HG02970 (cell line): ENCODE measurements around the gene RALB.

ENCODE experiments used
- ATAC-seq: cut with Tn5 transposase; IDR thresholded peaks from one replicate; pipeline ENCODE4 v1.9.1; 2021; ENCODE audit warnings: mild to moderate bottlenecking, moderate library complexity, moderate number of reproducible peaks; ENCODE audit not compliant: unreplicated experiment, low FRiP score

RALB gene, protein sequence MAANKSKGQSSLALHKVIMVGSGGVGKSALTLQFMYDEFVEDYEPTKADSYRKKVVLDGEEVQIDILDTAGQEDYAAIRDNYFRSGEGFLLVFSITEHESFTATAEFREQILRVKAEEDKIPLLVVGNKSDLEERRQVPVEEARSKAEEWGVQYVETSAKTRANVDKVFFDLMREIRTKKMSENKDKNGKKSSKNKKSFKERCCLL

DNA sequence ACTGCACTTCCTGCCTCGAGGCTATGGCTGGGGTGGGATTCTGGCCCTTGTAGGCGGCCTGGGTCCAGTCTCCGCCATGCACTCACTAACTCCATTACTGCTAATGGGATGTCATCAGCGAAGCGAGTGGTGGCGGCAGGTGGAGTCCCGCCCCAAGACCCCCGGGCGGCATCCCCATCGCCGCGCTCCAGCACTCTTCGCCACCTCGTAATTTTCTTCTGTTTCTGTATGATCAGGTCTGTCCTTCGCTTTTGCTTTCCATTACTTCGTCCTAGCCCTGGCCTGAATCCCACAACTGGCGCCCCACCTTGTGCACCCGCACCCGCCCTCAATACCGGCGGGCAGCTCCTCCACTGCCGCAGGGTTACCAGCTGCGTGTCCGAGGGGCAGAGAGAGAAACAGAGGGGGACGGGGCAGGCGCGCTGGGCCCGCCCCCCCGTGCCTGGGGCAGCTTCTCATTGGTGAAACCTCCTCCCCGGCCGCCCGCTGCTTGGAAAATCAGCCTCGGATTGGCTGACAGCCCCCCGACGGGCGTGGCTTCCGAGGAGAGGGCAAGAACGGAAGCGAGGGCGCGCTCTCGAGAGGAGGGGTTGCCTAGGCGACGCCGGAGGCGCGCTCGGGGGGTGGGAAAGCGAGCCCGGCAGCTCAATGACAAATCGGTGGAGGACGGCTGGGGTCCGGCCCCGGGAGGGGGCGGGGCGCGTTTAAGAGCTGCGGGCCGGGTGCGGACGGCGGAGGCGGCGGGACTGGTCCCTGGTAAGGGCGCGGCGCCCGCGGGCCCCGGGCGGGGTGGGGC, at the start of gene RALB:
Gene RALB, plus strand, starts transcription at position 628 of the 796 bp plus-strand sequence. CDS start 25,813 bp downstream, outside the sequence.
- peak; percentile 95 for ATAC-seq

DNA sequence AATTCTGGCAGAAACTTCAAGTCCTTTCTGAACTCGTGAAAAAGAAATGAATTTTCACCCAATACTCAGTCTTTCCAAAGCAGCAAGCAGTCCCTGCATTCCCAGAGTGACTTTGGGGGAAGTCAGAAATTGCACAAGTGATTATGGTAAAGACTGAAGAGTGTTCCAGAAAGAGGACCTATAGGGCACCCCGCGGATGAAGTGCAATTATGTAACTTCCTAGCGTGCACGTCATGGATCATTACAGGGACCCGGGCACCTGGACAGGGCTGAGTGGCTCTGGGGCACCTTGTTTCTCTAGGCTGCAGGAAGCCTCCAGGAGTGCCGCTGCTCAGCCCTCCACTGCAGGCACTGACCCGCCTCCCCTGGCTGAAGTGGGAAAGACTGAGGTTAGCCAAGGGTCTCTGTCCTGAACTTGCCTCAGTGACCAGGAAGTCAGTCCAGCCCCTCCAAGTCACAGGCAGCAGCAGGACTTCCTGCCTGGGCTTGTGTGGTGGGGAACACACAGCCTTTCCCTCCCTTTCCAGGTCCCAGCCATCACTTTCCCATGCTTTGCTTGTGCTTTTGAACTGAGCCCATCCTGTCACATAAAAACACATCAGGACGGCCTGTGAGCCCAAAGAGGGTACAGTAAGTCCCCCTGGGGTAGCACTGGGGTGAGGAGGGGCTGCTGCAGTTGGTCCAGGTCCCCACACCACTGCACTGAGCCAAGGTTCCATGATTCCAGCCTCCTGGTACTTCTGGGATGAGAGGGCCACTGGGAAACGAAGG, 49.2 kb upstream of the RALB start:
- no peak for ATAC-seq

- no peak for ATAC-seq
Observed at GRCh38 chr2:120204022-120204405, 48.6 kb upstream of the RALB start.

DNA sequence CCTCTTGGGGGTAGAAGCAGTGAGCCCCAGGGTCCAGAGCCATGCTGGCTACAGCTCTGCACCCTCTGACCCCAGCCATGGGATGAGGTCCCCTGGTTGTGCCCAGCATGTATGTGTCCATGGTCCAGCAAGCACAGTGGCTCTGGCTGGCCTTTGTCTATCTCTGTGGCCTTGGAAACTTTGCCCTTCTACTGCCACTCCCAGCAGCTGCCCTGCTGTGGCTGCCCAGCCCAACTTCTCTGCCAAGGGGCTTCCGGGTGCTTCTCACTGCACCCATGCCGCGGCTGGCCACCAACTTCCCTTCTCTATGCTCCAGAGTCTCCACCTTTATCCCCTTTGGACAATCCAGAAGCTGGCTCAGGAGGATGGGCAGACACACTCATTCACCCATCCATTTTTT, 48.2 kb upstream of the RALB start:
- no peak for ATAC-seq

- ATAC-seq: no peak
Observed at GRCh38 chr2:120204945-120205670, 47.5 kb upstream of the RALB start.

DNA sequence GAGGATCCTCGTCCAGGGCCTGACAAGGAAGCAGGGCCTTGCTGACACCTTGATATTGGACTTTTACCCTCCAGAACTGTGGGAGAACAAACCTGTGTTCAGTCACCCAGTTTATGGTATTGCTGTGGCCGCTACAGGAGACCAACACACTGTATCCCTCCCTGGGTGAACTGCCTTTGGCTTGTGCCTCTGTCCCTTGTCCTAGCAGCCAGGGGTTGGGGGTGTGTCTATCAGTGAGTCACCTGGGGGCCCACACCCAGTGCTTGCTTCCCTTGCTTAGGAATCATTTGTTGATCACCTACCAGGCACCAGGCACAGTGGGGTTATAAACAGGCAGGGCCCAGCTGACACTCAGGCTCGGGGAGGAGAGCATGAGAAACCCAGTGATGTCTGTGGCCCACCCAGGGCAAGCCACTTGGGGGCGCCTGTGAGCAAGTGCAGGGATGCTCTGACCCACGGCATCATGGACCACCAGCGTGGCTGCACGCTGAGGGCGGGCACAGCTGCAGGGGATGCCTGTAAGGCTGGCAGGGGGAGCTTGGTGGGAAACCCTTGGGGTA, 46.5 kb upstream of the RALB start:
- no peak for ATAC-seq

DNA sequence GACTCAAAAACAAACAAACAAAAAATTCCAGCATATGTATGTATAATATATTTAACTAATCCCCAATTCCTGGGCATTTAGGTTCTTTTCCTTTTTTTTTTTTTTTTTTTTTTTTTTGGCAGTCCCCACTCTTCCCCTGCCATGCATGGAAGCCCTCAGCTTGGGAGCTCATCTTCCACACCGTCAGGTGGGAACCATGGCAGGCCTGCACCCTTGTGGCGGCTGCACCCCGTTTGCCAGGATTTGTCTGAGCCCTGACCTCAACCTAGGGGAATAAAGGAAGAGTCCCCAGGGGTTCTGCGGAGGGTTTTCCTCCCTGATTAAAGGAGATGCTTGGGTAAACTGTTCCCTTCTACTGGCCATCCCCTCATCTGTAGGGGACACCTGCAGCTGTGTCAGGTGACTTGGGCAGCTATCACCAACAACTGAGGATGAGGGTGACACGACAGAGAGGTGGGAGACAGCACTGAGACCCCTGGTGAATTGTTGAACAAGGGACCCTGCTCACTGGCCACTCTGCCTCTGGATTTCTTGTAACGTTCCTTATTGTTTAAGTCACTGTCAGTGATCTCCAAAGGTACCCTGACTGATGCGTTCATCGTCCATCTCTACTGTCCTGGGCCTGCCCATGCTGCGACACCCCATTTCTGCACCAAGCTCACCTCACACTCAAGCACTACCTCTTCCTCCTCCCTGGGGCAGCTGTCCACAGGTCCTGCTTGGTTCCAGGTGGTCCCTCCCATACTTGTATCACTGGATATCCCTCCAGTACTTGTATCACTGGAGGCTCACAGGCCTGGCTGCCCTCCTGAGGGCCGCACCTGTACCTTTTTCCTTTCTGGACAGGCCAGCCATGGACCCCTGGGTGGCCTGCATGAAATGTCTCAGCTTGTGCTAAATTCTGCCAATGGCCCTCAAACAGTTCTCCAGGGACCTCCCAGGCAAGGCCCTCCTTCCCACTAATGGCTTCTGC, 44.0 kb upstream of the RALB start:
- ATAC-seq: no peak

GRCh38 chr2:120209427-120210269, 43.0 kb upstream of the RALB start:
- ATAC-seq: no peak

GRCh38 chr2:120210270-120210693, 42.4 kb upstream of the RALB start:
- no peak for ATAC-seq

DNA sequence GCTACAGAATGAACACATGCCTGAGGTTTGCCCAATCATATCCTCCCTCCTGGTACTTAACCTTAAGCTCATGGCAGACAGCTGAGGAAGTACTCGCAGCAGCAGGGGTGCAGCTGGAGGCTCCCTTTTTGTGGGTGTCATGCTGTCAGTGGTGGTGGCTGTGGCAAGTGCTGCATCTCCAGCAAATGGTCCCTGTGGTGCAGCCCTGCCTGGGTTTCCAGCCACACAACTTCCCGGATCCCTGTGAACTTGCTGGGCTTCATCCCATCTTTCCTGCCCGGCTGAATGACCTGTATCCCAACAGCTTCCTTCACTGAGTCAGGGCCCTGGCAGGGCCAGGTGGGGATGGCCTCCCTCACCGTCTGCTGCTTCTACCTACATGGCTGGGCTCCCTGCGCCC, 34.5 kb upstream of the RALB start:
- ATAC-seq: no peak

- ATAC-seq: no peak
Observed at GRCh38 chr2:120219291-120219690, 33.4 kb upstream of the RALB start.

DNA sequence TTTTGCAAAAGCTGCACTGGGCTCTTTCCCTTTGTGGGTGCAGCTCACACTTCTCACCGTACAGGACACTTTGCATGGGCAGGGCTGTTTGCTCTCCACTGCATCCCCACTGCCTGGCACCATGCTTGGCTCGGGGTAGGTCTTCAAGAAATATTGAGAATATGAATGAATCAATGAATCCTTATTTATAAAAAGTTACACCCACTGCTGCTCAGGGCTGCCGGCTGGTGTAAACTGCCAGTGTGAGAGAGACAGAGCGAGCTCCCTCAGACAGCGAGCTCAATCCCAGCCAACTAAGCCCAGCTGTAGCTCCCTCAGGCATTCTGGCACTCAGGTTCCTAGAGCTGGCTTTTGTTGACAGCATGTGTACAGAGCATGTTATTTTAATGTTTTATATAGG, 32.9 kb upstream of the RALB start:
- no peak for ATAC-seq

DNA sequence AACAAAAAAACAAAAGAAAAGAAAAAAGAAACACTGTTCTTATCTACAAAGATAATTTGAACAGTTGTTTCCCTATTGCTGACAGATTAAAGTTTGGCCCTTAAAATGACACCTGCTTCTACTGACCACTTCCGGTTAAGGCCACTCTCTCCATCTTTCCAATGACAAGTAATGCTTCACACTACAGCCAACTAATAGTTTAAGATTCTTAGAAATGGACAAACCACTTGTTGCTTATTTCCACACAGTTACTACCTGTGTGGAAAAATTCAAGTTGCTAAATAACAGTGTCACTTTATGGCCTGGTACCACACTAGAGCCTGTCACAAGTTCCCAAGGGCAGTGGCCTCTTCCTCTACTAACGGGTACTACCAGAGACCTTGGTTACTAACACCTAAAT, 31.9 kb upstream of the RALB start:
- no peak for ATAC-seq

DNA sequence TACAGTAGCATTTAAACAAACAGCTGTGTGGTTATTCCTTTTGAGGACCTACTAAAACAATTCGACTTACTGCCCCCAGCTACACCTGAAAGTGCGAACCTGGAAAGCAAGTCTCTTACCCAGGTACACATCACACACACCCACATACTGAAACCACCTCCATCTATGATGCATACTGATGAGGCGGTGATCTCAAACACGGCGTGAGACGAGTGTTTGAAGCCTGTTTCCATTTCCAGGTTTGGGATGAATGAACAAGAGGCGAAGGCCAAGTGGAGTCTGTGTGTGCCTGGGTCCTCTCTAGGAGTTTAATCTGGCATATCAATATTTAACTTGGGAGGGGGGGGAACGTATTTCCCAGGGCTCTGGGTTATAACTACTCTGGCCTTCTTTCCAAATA, 31.0 kb upstream of the RALB start:
- no peak for ATAC-seq

DNA sequence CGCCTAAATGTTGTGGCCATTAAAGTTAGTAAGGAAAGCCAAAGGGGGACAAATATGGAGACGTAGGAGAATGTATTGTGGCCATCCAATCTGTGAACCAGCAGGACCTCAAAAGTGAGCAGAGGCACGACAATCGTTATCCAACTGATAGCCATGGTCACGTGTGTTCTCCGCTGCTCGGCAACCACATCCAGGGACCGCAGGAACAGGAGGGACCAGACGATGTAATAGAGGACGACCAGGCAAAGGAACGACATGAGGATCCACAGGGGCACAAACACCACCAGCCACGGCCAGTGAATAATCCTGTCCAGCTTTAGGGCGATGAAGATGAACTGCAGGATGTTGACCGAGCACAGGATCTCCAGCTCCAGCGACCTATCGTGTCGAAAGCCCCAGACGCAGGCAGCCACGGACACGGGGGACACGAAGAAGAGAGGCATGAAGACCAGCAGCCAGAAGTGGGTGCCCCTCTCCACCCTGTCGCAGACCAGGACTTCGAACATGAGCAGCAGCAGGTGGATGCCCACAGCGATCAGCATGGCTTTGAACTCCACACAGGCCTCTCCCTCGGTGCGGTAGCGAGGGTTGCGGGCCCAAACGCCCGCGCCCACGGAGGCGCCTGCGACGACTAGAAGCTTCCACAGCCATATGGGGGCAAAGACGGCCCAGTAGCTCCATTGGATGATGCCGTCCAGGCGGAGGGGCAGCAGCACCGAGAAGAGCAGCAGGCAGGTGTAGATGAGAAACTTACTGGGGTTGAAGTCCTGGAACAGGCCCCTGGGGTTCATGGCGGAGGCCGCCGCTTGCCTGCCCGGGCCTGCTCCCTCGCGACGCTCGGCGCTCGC, 30.2 kb upstream of the RALB start:
- ATAC-seq: no peak

GRCh38 chr2:120223034-120223912, 29.4 kb upstream of the RALB start, which contains the start of gene TMEM185B:
TSS of gene TMEM185B (minus strand) at chr2:120223400. CDS start at chr2:120222976, 424 bp downstream.
- ATAC-seq: peak; percentile 82
